ENCODE results near the gene EZH2.

Gene EZH2

DNA sequence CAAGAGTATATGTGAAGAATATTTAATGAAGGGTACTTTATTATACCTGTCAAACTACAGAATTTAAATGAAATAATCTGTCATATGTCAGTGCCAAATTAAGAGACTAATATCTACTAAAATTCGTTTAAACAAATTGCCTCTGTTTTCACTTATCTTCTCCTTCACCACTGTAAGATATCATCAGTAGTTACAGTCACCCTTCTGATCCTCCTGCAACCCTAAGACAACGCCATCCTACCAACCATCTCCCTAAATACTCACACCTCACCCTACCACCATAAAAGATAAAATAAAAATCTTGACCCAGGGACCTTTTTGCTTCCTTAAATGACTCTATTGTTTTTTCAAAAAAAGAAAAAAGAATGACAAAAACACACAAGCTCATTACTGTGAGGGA is 20.8 kb downstream of the EZH2 start:
- H3K4me3 ChIP-seq, result no peak overlapping the region
- no peak overlapping the region for H3K27ac ChIP-seq
- DNase-seq (ENCODE audit: low spot score), result no peak
- TF ChIP-seq, protein P1, sequence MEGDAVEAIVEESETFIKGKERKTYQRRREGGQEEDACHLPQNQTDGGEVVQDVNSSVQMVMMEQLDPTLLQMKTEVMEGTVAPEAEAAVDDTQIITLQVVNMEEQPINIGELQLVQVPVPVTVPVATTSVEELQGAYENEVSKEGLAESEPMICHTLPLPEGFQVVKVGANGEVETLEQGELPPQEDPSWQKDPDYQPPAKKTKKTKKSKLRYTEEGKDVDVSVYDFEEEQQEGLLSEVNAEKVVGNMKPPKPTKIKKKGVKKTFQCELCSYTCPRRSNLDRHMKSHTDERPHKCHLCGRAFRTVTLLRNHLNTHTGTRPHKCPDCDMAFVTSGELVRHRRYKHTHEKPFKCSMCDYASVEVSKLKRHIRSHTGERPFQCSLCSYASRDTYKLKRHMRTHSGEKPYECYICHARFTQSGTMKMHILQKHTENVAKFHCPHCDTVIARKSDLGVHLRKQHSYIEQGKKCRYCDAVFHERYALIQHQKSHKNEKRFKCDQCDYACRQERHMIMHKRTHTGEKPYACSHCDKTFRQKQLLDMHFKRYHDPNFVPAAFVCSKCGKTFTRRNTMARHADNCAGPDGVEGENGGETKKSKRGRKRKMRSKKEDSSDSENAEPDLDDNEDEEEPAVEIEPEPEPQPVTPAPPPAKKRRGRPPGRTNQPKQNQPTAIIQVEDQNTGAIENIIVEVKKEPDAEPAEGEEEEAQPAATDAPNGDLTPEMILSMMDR (IDR thresholded peaks at IDR 0.05), result no peak

DNA sequence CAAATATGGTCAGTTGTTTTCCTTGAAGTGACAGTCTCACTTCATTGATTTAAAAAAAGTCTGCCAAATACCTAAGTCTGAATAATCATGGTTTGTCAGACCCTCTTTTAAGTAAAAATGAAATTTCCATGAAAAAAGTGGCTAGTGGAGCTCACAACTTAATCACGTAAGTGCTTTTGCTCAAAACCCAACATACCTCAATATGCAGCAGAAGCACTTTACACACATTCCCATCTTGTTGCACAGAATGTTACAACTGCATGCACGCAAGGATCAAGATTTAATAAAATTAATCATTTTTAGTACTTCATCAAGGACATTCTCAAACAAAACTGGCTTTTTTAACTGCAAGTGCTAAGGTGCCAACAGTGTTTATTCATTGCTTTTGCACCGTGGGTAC is 21.6 kb downstream of the EZH2 start:
- no peak for DNase-seq (ENCODE audit: low spot score)
- no peak overlapping the region for H3K27ac ChIP-seq
- H3K4me3 ChIP-seq, result no peak overlapping the region
- TF ChIP-seq, protein P1 (IDR thresholded peaks at IDR 0.05), result no peak

DNA sequence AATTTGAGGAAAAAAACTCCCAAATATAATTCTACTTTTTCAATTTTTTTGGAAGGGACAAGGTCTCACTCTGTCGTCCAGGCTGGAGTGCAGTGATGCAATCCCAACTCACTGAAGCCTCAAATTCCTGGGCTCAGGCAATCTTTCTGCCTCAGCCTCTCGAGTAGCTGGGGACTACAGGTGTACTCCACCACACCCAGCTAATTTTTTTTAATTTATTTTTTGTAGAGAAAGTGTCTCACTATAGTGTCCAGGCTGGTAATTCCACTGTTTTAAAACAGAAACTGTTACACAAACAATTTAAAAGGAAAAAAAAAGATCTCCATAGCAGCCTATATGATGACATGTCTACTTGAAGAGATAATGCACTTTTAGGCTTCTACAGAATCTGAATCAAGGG is 25.6 kb downstream of the EZH2 start:
- H3K27ac ChIP-seq, result no peak overlapping the region
- no peak for DNase-seq (ENCODE audit: low spot score)
- H3K4me3 ChIP-seq, result no peak overlapping the region
- TF ChIP-seq, protein P1 (IDR thresholded peaks at IDR 0.05), result no peak

DNA sequence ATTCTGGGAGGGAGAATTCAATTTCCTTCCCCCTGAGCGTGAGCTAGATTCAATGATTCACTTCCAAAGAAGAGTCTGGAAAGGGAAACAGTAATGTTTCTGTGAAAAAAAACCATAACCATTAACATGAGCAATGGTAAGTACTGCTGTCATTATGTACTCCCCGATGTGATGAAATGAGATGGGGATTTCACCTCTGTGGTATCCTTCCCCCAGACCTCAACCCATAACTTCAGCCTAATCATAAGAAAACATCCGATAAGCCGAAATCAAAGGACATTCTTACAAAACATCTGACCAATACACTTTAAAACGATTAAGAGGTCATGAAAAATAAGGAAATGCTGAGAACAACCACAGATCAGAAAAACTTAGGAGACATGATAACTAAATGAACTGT is 27.2 kb downstream of the EZH2 start:
- TF ChIP-seq, protein P1 (IDR thresholded peaks at IDR 0.05), result no peak
- no peak for DNase-seq (ENCODE audit: low spot score)
- H3K4me3 ChIP-seq, result no peak overlapping the region
- H3K27ac ChIP-seq, result no peak overlapping the region

DNA sequence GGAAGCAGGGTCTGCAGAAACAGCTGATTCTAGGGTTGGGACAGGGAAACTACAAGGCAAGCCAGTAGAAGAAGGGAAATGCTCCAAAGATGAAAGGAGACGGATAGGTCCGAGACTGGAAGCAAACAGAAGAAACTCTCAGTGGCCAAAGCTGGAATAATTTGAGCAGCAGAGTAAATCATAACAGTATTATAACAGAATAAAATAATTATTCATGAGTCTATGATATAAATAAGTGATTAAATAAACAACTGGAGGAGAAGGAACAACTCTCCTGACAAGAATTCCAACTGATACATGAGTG is 27.6 kb downstream of the EZH2 start:
- Histone ChIP-seq H3K4me3 (no peak overlapping the region), H3K27ac (no peak overlapping the region)
- no peak for DNase-seq (ENCODE audit: low spot score)
- TF ChIP-seq, protein P1 (IDR thresholded peaks at IDR 0.05), result no peak

DNA sequence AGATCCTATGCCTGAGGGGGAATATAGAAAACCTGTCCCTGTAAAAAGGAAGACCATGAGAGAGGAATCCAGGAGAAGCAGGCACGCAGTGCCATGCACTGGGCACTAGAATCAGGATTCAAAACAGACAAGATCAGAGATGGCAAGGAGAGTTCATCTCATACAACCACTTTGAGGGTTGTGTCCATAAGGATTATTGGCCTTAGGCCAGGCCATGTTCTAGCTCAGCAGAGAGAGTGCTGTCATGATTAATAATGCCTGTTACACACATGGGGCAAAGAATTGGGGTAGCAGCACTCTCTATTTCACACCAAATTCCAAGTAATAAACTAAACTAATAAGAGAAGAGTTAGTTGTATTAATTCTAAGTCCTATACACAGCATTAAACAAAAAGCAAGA is 29.1 kb downstream of the EZH2 start:
- no peak for DNase-seq (ENCODE audit: low spot score)
- TF ChIP-seq, protein P1 (IDR thresholded peaks at IDR 0.05), result no peak
- no peak overlapping the region for H3K27ac ChIP-seq
- H3K4me3 ChIP-seq, result no peak overlapping the region

DNA sequence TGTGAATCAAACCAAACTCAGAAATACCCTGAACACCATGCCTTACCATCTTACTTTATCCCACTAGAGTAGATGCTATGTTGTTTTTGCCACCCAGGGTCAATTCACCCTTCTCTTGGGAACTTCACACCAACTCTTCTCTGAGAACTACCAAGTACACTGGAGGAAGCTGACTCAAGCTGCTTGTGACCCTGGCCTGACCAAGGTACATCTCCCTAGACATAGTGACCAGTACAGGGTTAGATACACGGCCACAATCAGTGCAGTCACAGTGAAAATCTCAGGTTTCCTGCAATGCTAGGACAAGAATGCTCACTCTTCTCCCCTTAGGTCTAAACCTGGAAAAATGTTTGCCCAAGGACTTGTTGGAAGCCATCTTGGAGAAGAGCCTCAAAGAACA is 31.8 kb downstream of the EZH2 start:
- DNase-seq (ENCODE audit: low spot score), result no peak
- Histone ChIP-seq H3K4me3 (no peak overlapping the region), H3K27ac (no peak overlapping the region)
- TF ChIP-seq, protein P1 (IDR thresholded peaks at IDR 0.05), result no peak

Data from coronary artery (tissue), 2 donors.